GM23338 (cell line): ENCODE results near the gene TFB2M. TPM values are rescaled to one million over a fixed set of nuclear protein-coding genes. Genes with fewer than 3 reads are reported as not detected.

Experiments
- ATAC-seq: fragments of 200-7000 bp; cut with Tn5 transposase; 3 replicates; pipeline ENCODE4 v1.9.1; 2020
- DNase-seq: peaks from one replicate; pipeline ENCODE4 v3.0.0-alpha.2; 2015; ENCODE audit warnings: low spot score
- H2AFZ ChIP-seq: fragments of 200-600 bp; sonication (generic); 2 replicates; pipeline ENCODE4 v1.8.0; 2016; ENCODE audit warnings: antibody characterized with exemption, mild to moderate bottlenecking, moderate library complexity
- H3F3A ChIP-seq: fragments of 200-600 bp; sonication (generic); replicated peaks from 2 replicates; pipeline ENCODE4 v1.8.0; 2017; ENCODE audit warnings: antibody characterized with exemption, mixed run types, low read depth
- H3K27ac ChIP-seq: fragments of 200-600 bp; sonication (generic); 2 replicates; pipeline ENCODE4 v1.6.1; 2016; ENCODE audit warnings: low read depth
- H3K27me3 ChIP-seq: fragments of 200-600 bp; sonication (generic); 2 replicates; pipeline ENCODE4 v1.8.0; 2016; ENCODE audit warnings: mild to moderate bottlenecking, mixed run types, moderate library complexity; ENCODE audit not compliant: insufficient read depth
- H3K36me3 ChIP-seq: fragments of 200-600 bp; sonication (generic); 2 replicates; pipeline ENCODE4 v1.8.0; 2016; ENCODE audit warnings: mild to moderate bottlenecking; ENCODE audit not compliant: insufficient read depth
- H3K4me1 ChIP-seq: fragments of 200-600 bp; sonication (generic); 2 replicates; pipeline ENCODE4 v1.8.0; 2016; ENCODE audit warnings: mild to moderate bottlenecking, moderate library complexity; ENCODE audit not compliant: insufficient read depth
- H3K4me2 ChIP-seq: fragments of 200-600 bp; sonication (generic); 2 replicates; pipeline ENCODE4 v1.7.1; 2017; ENCODE audit warnings: mixed run types
- H3K4me3 ChIP-seq: fragments of 200-600 bp; sonication (generic); 2 replicates; pipeline ENCODE4 v1.6.1; 2016; ENCODE audit warnings: mixed run types
- H3K79me2 ChIP-seq: fragments of 200-600 bp; sonication (generic); replicated peaks from 2 replicates; pipeline ENCODE4 v1.8.0; 2017; ENCODE audit warnings: mild to moderate bottlenecking; ENCODE audit not compliant: insufficient read depth
- H3K9me2 ChIP-seq: fragments of 200-600 bp; sonication (generic); 2 replicates; pipeline ENCODE4 v1.8.0; 2017; ENCODE audit not compliant: insufficient read depth
- H4K20me1 ChIP-seq: fragments of 200-600 bp; sonication (generic); replicated peaks from 2 replicates; pipeline ENCODE4 v1.8.0; 2017; ENCODE audit warnings: mild to moderate bottlenecking; ENCODE audit not compliant: insufficient read depth
- H3K27ac Mint-ChIP-seq: 2 replicates; pipeline ENCODE4 v1.8.0; 2020; ENCODE audit warnings: inconsistent platforms, mild to moderate bottlenecking, moderate library complexity, mixed read lengths
- H3K27me3 Mint-ChIP-seq: 3 replicates; pipeline ENCODE4 v1.8.0; 2022; ENCODE audit warnings: low read depth, mild to moderate bottlenecking, moderate library complexity, mixed read lengths, inconsistent platforms; ENCODE audit not compliant: insufficient read depth, poor library complexity
- H3K36me3 Mint-ChIP-seq: 3 replicates; pipeline ENCODE4 v1.8.0; 2021; ENCODE audit warnings: low read depth, mild to moderate bottlenecking, inconsistent platforms, moderate library complexity, mixed read lengths
- H3K4me1 Mint-ChIP-seq: 3 replicates; pipeline ENCODE4 v1.8.0; 2020; ENCODE audit warnings: mild to moderate bottlenecking, inconsistent platforms, mixed read lengths
- H3K4me3 Mint-ChIP-seq: 3 replicates; pipeline ENCODE4 v1.8.0; 2021; ENCODE audit warnings: moderate library complexity, mild to moderate bottlenecking, inconsistent platforms, mixed read lengths
- H3K9me3 Mint-ChIP-seq: 3 replicates; pipeline ENCODE4 v1.8.0; 2020; ENCODE audit warnings: moderate library complexity, mild to moderate bottlenecking, inconsistent platforms, mixed read lengths
- EZH2 ChIP-seq: fragments of 200-600 bp; sonication (generic); IDR thresholded peaks from one replicate; pipeline ENCODE4 v1.8.0; 2017; ENCODE audit warnings: antibody characterized with exemption, mild to moderate bottlenecking, low read depth; ENCODE audit not compliant: unreplicated experiment
- EZH2phosphoT487 ChIP-seq: fragments of 200-600 bp; sonication (generic); IDR thresholded peaks from one replicate; pipeline ENCODE4 v1.8.1; 2018; ENCODE audit warnings: antibody characterized with exemption; ENCODE audit not compliant: unreplicated experiment
- JUNB ChIP-seq: IDR thresholded peaks from one replicate; pipeline ENCODE4 v1.6.1; 2016; ENCODE audit warnings: antibody characterized with exemption; ENCODE audit not compliant: unreplicated experiment
- STAT1 ChIP-seq: IDR thresholded peaks from one replicate; pipeline ENCODE4 v1.6.1; 2016; ENCODE audit warnings: antibody characterized with exemption; ENCODE audit not compliant: unreplicated experiment
- ZNF331 ChIP-seq: fragments of 250-450 bp; sonication (Bioruptor Pico); IDR thresholded peaks from 2 replicates; pipeline ENCODE4 v1.5.0; 2020; ENCODE audit warnings: low read depth, mild to moderate bottlenecking, moderate library complexity
- polyA plus RNA-seq: library from polyadenylated mRNA; unstranded; fragments of >200 nt; fragmentation: Nextera tagmentation; extraction: Ambion mirVana; gene quantifications from 2 replicates; pipeline ENCODE4 v1.2.1, GENCODE V29; 2016
- total RNA-seq: library from RNA; depleted of rRNA; stranded (reverse); fragments of >200 nt; shearing (Covaris generic); gene quantifications from 2 replicates; pipeline ENCODE4 v1.2.3, GENCODE V29; 2014
- TF ChIP-seq, protein P1 (sequence below): IDR thresholded peaks from one replicate; pipeline ENCODE4 v1.6.1; 2018; ENCODE audit warnings: antibody characterized with exemption; ENCODE audit not compliant: unreplicated experiment
- TF ChIP-seq, protein P2 (sequence below): fragments of 250-450 bp; sonication (Bioruptor Pico); IDR thresholded peaks from 2 replicates; pipeline ENCODE4 v1.5.0; 2020; ENCODE audit warnings: mild to moderate bottlenecking, moderate library complexity
- TF ChIP-seq, protein P3 (sequence below): IDR thresholded peaks from 2 replicates; pipeline ENCODE4 v1.6.1; 2016; ENCODE audit warnings: antibody characterized with exemption

TFB2M gene
- total and polyA plus RNA-seq, 2 experiments from 2014 or later: 18.7 to 24.9 TPM

DNA sequence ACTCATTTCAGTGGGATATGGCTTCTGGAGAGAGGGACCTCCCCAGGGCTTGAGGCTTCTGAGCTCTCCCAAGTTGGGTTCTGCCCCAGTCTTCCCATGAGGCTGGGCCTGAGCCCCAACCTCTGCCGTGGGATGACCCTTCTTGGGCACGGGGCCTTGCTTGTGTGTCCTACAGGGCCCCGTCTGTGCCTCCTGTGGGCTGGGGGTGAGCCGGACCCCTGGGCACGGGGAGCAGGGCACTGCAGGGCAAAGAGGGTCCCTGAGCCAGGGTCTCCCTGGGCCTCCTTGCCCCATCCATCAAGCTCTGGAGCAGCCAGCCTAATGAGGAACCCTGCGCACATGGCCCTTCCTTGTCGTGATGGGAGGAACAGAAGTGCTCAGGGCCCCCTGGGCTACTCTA, 53.8 kb downstream of the TFB2M start (continued):
- TF ChIP-seq, protein P1, sequence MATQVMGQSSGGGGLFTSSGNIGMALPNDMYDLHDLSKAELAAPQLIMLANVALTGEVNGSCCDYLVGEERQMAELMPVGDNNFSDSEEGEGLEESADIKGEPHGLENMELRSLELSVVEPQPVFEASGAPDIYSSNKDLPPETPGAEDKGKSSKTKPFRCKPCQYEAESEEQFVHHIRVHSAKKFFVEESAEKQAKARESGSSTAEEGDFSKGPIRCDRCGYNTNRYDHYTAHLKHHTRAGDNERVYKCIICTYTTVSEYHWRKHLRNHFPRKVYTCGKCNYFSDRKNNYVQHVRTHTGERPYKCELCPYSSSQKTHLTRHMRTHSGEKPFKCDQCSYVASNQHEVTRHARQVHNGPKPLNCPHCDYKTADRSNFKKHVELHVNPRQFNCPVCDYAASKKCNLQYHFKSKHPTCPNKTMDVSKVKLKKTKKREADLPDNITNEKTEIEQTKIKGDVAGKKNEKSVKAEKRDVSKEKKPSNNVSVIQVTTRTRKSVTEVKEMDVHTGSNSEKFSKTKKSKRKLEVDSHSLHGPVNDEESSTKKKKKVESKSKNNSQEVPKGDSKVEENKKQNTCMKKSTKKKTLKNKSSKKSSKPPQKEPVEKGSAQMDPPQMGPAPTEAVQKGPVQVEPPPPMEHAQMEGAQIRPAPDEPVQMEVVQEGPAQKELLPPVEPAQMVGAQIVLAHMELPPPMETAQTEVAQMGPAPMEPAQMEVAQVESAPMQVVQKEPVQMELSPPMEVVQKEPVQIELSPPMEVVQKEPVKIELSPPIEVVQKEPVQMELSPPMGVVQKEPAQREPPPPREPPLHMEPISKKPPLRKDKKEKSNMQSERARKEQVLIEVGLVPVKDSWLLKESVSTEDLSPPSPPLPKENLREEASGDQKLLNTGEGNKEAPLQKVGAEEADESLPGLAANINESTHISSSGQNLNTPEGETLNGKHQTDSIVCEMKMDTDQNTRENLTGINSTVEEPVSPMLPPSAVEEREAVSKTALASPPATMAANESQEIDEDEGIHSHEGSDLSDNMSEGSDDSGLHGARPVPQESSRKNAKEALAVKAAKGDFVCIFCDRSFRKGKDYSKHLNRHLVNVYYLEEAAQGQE: no peak
- TF ChIP-seq, protein P2, sequence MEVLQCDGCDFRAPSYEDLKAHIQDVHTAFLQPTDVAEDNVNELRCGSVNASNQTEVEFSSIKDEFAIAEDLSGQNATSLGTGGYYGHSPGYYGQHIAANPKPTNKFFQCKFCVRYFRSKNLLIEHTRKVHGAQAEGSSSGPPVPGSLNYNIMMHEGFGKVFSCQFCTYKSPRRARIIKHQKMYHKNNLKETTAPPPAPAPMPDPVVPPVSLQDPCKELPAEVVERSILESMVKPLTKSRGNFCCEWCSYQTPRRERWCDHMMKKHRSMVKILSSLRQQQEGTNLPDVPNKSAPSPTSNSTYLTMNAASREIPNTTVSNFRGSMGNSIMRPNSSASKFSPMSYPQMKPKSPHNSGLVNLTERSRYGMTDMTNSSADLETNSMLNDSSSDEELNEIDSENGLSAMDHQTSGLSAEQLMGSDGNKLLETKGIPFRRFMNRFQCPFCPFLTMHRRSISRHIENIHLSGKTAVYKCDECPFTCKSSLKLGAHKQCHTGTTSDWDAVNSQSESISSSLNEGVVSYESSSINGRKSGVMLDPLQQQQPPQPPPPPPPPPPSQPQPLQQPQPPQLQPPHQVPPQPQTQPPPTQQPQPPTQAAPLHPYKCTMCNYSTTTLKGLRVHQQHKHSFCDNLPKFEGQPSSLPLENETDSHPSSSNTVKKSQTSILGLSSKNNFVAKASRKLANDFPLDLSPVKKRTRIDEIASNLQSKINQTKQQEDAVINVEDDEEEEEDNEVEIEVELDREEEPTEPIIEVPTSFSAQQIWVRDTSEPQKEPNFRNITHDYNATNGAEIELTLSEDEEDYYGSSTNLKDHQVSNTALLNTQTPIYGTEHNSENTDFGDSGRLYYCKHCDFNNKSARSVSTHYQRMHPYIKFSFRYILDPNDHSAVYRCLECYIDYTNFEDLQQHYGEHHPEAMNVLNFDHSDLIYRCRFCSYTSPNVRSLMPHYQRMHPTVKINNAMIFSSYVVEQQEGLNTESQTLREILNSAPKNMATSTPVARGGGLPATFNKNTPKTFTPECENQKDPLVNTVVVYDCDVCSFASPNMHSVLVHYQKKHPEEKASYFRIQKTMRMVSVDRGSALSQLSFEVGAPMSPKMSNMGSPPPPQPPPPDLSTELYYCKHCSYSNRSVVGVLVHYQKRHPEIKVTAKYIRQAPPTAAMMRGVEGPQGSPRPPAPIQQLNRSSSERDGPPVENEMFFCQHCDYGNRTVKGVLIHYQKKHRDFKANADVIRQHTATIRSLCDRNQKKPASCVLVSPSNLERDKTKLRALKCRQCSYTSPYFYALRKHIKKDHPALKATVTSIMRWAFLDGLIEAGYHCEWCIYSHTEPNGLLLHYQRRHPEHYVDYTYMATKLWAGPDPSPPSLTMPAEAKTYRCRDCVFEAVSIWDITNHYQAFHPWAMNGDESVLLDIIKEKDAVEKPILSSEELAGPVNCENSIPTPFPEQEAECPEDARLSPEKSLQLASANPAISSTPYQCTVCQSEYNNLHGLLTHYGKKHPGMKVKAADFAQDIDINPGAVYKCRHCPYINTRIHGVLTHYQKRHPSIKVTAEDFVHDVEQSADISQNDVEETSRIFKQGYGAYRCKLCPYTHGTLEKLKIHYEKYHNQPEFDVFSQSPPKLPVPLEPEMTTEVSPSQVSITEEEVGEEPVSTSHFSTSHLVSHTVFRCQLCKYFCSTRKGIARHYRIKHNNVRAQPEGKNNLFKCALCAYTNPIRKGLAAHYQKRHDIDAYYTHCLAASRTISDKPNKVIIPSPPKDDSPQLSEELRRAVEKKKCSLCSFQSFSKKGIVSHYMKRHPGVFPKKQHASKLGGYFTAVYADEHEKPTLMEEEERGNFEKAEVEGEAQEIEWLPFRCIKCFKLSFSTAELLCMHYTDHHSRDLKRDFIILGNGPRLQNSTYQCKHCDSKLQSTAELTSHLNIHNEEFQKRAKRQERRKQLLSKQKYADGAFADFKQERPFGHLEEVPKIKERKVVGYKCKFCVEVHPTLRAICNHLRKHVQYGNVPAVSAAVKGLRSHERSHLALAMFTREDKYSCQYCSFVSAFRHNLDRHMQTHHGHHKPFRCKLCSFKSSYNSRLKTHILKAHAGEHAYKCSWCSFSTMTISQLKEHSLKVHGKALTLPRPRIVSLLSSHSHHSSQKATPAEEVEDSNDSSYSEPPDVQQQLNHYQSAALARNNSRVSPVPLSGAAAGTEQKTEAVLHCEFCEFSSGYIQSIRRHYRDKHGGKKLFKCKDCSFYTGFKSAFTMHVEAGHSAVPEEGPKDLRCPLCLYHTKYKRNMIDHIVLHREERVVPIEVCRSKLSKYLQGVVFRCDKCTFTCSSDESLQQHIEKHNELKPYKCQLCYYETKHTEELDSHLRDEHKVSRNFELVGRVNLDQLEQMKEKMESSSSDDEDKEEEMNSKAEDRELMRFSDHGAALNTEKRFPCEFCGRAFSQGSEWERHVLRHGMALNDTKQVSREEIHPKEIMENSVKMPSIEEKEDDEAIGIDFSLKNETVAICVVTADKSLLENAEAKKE (CRISPR knock-in tag): no peak
- TF ChIP-seq EZH2phosphoT487: no peak

DNA sequence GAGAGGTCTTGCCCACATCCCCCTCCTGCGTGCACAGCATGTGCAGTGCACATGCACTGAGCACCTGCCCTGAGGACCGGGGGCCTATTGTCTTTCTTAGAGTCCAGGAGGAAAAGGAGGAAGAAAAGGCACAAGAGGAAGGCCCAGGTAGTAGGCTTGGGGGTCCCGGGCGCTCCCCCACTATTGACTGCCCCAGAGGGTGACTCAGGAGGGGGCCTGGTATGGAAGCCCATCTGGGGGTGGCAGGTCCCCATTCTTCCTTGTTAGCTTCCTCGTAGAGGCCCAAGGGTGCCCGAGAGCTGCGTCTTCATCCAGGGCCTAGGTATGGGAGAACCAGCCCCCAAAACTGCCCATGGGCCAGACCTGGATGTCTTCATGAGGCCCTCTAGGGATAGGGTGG, 54.9 kb downstream of the TFB2M start:
- no peaks in the 10 kb centered on the region for H3K36me3 ChIP-seq
- H3F3A ChIP-seq: no peaks in the 10 kb centered on the region
- H4K20me1 ChIP-seq: no peaks in the 10 kb centered on the region
- H3K9me2 ChIP-seq: no peaks in the 10 kb centered on the region
- peaks cover 2% of the 10 kb centered on the region; the same call in 1 of the 2 replicates for H3K79me2 ChIP-seq
- H3K27me3 ChIP-seq: peaks cover under 1% of the 10 kb centered on the region; the same call in 1 of the 2 replicates
- Mint-ChIP-seq H3K9me3 (peaks cover 42% of the 10 kb centered on the region), H3K27ac (no peak overlapping the region), H3K36me3 (peaks cover 4% of the 10 kb centered on the region), H3K27me3 (peaks cover 15% of the 10 kb centered on the region), H3K4me3 (no peak overlapping the region), H3K4me1 (peaks cover 3% of the 10 kb centered on the region; the same call in 2 of the 3 replicates)
- H2AFZ ChIP-seq: no peak overlapping the region
- H3K4me2 ChIP-seq: no peak overlapping the region
- no peak overlapping the region for H3K4me3 ChIP-seq
- ATAC-seq: no peak
- DNase-seq: no peak
- no peak overlapping the region for H3K27ac ChIP-seq
- peaks cover 1% of the 10 kb centered on the region; the same call in 1 of the 2 replicates for H3K4me1 ChIP-seq
- TF ChIP-seq, protein P3, sequence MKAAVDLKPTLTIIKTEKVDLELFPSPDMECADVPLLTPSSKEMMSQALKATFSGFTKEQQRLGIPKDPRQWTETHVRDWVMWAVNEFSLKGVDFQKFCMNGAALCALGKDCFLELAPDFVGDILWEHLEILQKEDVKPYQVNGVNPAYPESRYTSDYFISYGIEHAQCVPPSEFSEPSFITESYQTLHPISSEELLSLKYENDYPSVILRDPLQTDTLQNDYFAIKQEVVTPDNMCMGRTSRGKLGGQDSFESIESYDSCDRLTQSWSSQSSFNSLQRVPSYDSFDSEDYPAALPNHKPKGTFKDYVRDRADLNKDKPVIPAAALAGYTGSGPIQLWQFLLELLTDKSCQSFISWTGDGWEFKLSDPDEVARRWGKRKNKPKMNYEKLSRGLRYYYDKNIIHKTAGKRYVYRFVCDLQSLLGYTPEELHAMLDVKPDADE: no peak
- TF ChIP-seq ZNF331 (CRISPR knock-in tag) (no peak), JUNB (no peak), EZH2 (no peak), STAT1 (no peak)
- TF ChIP-seq, protein P1: no peak
